ENCODE data around the gene SEPTIN12. TPM values are rescaled to one million over a fixed set of nuclear protein-coding genes. Genes with fewer than 3 reads are reported as not detected.

The SEPTIN12 gene
- total and polyA plus RNA-seq, 2 of the 4 experiments (the other 2 are of a cell fraction): not detected

DNA sequence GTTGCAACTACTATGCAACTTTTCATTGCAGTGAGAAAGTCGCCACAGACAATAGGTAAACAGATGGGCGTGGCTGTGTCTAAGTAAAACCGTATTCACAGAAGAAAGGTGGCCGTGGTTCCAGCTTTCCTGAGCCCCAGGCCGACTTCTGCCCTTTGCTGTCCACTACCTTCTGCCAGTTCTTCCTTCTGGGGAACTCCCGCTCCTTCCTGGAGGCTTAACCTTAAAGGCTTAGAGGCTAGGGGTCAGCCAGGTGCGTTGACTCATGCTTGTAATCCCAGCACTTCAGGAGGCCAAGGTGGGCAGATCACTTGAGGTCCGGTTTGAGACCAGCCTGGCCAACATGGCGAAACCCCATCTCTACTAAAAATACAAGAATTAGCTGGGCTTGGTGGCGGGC, 2.1 kb upstream of the SEPTIN12 start:
- Histone ChIP-seq H3K9me1 (ENCODE audit: insufficient read depth, low read length) (0 out of 2 replicates have a peak, but pooled peaks cover 3% of the 10 kb centered on the region), H2AK5ac (ENCODE audit: low read depth, low read length) (no peak overlapping the region), H3K9ac (ENCODE audit: low read depth, low read length) (no peak overlapping the region), H2AK9ac (replicated peaks; ENCODE audit: low read depth, low read length, poor library complexity) (no peak overlapping the region), H2BK5ac (ENCODE audit: low read depth, low read length, poor library complexity, severe bottlenecking) (no peak overlapping the region), H3K56ac (ENCODE audit: extremely low read depth, insufficient read depth, low read length) (no peak overlapping the region), H2BK20ac (ENCODE audit: low read depth, low read length) (no peak overlapping the region), H3K9me3 (ENCODE audit: control insufficient read depth, insufficient read depth, low read length) (no peaks in the 10 kb centered on the region), H3K23ac (ENCODE audit: low read depth, low read length) (no peak overlapping the region), H3K18ac (ENCODE audit: low read depth, low read length) (no peak overlapping the region), H4K8ac (ENCODE audit: low read depth in 2 of 2, low read length in 2 of 2) (no peak overlapping the region), H3K14ac (replicated peaks; ENCODE audit: low read depth, low read length) (no peak overlapping the region), H2BK120ac (ENCODE audit: low read depth, low read length) (no peak overlapping the region), H3K27ac (ENCODE audit: insufficient read depth, low read length) (no peak overlapping the region), H2BK15ac (ENCODE audit: low read depth, low read length) (no peak overlapping the region), H3K36me3 (ENCODE audit: control insufficient read depth, insufficient read depth, low read length) (no peaks in the 10 kb centered on the region), H4K5ac (ENCODE audit: low read depth, low read length) (no peak overlapping the region), H2AFZ (replicated peaks; ENCODE audit: low read length, poor library complexity) (no peak overlapping the region), H3K79me1 (ENCODE audit: low read depth in 1 of 2, low read length in 2 of 2) (no peaks in the 10 kb centered on the region), H3K27me3 (ENCODE audit: control insufficient read depth, insufficient read depth, low read length) (no peaks in the 10 kb centered on the region; the same call in 1 of the 2 replicates), H3K4me1 (ENCODE audit: control insufficient read depth, insufficient read depth, low read length) (no peaks in the 10 kb centered on the region), H4K91ac (ENCODE audit: insufficient read depth, low read depth, low read length) (no peak overlapping the region), H3K4me2 (ENCODE audit: low read depth, low read length) (no peak overlapping the region), H3K4me3 (ENCODE audit: insufficient read depth, low read depth, low read length) (no peak overlapping the region), H4K20me1 (ENCODE audit: insufficient read depth, low read length) (no peaks in the 10 kb centered on the region), H3K4ac (ENCODE audit: low read depth, low read length) (no peak overlapping the region)
- ChIA-PET CTCF (no interaction called here), POLR2A (ENCODE audit: unreplicated experiment) (no interaction called here)
- TF ChIP-seq SMC3 (IDR thresholded peaks at IDR 0.05; ENCODE audit: low read depth, low read length) (no peak), POLR2A (IDR thresholded peaks at IDR 0.05; ENCODE audit: low read depth, low read length) (no peak), RCOR1 (IDR thresholded peaks at IDR 0.05; ENCODE audit: insufficient replicate concordance, low read length) (no peak), BHLHE40 (IDR thresholded peaks at IDR 0.05; ENCODE audit: low read depth, low read length) (no peak), CHD1 (IDR thresholded peaks at IDR 0.05; ENCODE audit: low read depth, low read length) (no peak), NFE2L2 (IDR thresholded peaks at IDR 0.05; ENCODE audit: low read depth, low read length) (no peak), MAFK (IDR thresholded peaks at IDR 0.05; ENCODE audit: low read depth, low read length) (no peak), MAZ (IDR thresholded peaks at IDR 0.05; ENCODE audit: borderline replicate concordance, low read depth, low read length) (no peak), MXI1 (IDR thresholded peaks at IDR 0.05; ENCODE audit: borderline replicate concordance, low read depth, low read length) (no peak), CEBPB (IDR thresholded peaks at IDR 0.05; ENCODE audit: low read depth, low read length) (no peak), RAD21 (IDR thresholded peaks at IDR 0.05; ENCODE audit: low read length) (no peak), FOS (IDR thresholded peaks at IDR 0.05; ENCODE audit: low read depth, low read length) (no peak), RFX5 (IDR thresholded peaks at IDR 0.05; ENCODE audit: low read depth, low read length) (no peak)
- TF ChIP-seq, protein P1, sequence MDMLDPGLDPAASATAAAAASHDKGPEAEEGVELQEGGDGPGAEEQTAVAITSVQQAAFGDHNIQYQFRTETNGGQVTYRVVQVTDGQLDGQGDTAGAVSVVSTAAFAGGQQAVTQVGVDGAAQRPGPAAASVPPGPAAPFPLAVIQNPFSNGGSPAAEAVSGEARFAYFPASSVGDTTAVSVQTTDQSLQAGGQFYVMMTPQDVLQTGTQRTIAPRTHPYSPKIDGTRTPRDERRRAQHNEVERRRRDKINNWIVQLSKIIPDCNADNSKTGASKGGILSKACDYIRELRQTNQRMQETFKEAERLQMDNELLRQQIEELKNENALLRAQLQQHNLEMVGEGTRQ (IDR thresholded peaks at IDR 0.05; ENCODE audit: low read depth, low read length): no peak
- intact Hi-C loops (cut with micrococcal nuclease) (no loop called here), dilution Hi-C loops (cut with HindIII; ENCODE audit: low sequenced_read_pairs, unreplicated experiment) (no loop called here), in situ Hi-C loops (cut with MboI; ENCODE audit: low sequenced_read_pairs) (no loop called here)
- 80% methylated on average over 1 of the region's 10 CpGs; no CpG with 5 or more reads in 1 of the 2 experiments for WGBS, 2 experiments (ENCODE audit: extremely low coverage in 2 of 2, insufficient read length in 1 of 2)
- no TSS peak for BruUV-seq (replicated peaks)
- DNase-seq (no peak), ATAC-seq (ENCODE audit: low read depth) (no peak)

Data from IMR-90 (cell line).